HepG2 (cell line): Measurements from ENCODE around the gene DPP6. TPM values are rescaled to one million over a fixed set of nuclear protein-coding genes. Genes with fewer than 3 reads are reported as not detected.

Experiments used
- ATAC-seq: fragments of 200-7000 bp; cut with Tn5 transposase; 3 replicates; pipeline ENCODE4 v1.9.1; 2020; ENCODE audit warnings: mild to moderate bottlenecking, moderate library complexity
- BruUV-seq: library from RNA; stranded (reverse); fragments of 400-500 nt; replicated peaks from 2 replicates; lab custom pipeline; 2021; lab: Mats Ljungman, UMichigan
- CTCF ChIA-PET: fragments of 300-600 bp; formaldehyde crosslinking; extraction: SDS; loops from one replicate; lab custom pipeline; 2021; ENCODE audit warnings: low total read pairs, inconsistent platforms, low intra/inter-chr PET ratio; lab: Yijun Ruan, JAX
- POLR2A ChIA-PET: fragments of 350-600 bp; sonication (Branson Sonifier 250); formaldehyde crosslinking; loops from one replicate; lab custom pipeline; 2020; ENCODE audit warnings: antibody characterized with exemption, inconsistent platforms; lab: Yijun Ruan, JAX
- DNase-seq: peaks from one replicate; pipeline ENCODE4 v3.0.0-alpha.2; 2015; ENCODE audit warnings: low spot score
- FAIRE-seq: peaks from 3 replicates; lab custom pipeline; 2011; peaks lifted over from hg19 to GRCh38; lab: Jason Lieb, UNC
- H2AFZ ChIP-seq: one replicate; pipeline ENCODE4 v1.6.1; 2011; ENCODE audit warnings: low read length, inconsistent platforms
- H3K27ac ChIP-seq: fragments of 300-600 bp; 3 replicates; pipeline ENCODE4 v1.8.0; 2011; ENCODE audit warnings: mixed run types, mild to moderate bottlenecking, mixed read lengths, low read length, inconsistent platforms; ENCODE audit not compliant: insufficient read depth; ENCODE audit errors: extremely low read length
- H3K27me3 ChIP-seq, 2 experiments: fragments of 200-600 bp in 1 of 2; 2 replicates in 1 of 2; 3 replicates in 1 of 2; pipeline versions ENCODE4 v1.6.0 to v1.8.0; 2011; ENCODE audit warnings: low read length in 2 of 2, mild to moderate bottlenecking in 2 of 2, moderate library complexity in 2 of 2, inconsistent platforms in 1 of 2; ENCODE audit not compliant: insufficient read depth in 2 of 2, control insufficient read depth in 1 of 2
- H3K36me3 ChIP-seq, 2 experiments: fragments of 200-600 bp in 1 of 2; replicated peaks in 1 of 2; 2 replicates in 1 of 2; 3 replicates in 1 of 2; pipeline versions ENCODE4 v1.5.1 to v1.8.0; 2011; ENCODE audit warnings: low read length in 2 of 2, inconsistent platforms in 1 of 2; ENCODE audit not compliant: insufficient read depth in 2 of 2, control insufficient read depth in 1 of 2
- H3K4me1 ChIP-seq: 2 replicates; pipeline ENCODE4 v1.5.1; 2012; ENCODE audit warnings: low read length, inconsistent platforms; ENCODE audit not compliant: insufficient read depth
- H3K4me2 ChIP-seq: 2 replicates; pipeline ENCODE4 v1.6.0; 2011; ENCODE audit warnings: low read depth, low read length, inconsistent platforms
- H3K4me3 ChIP-seq, 3 experiments: fragments of 200-600 bp in 1 of 3; sonication (generic), shearing (Covaris generic) in 1 of 3; replicated peaks in 1 of 3; 2 replicates each; pipeline ENCODE4 v1.5.1; 2011 to 2016; ENCODE audit warnings: low read length in 3 of 3, inconsistent platforms in 2 of 3, low read depth in 2 of 3, mild to moderate bottlenecking in 2 of 3, control low read depth in 1 of 3, mixed read lengths in 1 of 3; ENCODE audit not compliant: insufficient read depth in 1 of 3
- H3K79me2 ChIP-seq: one replicate; pipeline ENCODE4 v1.6.1; 2011; ENCODE audit warnings: low read length, inconsistent platforms; ENCODE audit not compliant: insufficient read depth
- H3K9ac ChIP-seq: 2 replicates; pipeline ENCODE4 v1.6.0; 2011; ENCODE audit warnings: mild to moderate bottlenecking, low read depth, low read length, inconsistent platforms; ENCODE audit not compliant: insufficient read depth
- H3K9me3 ChIP-seq: 2 replicates; pipeline ENCODE4 v1.5.1; 2012; ENCODE audit warnings: mild to moderate bottlenecking, low read length
- H4K20me1 ChIP-seq: 2 replicates; pipeline ENCODE4 v1.6.0; 2011; ENCODE audit warnings: inconsistent platforms, mild to moderate bottlenecking, low read length, moderate library complexity; ENCODE audit not compliant: insufficient read depth
- NR2C2 ChIP-seq: sonication (generic); formaldehyde crosslinking; IDR thresholded peaks from 2 replicates; pipeline ENCODE4 v1.4.0; 2020; ENCODE audit warnings: missing genetic modification reagents, mild to moderate bottlenecking, moderate library complexity, borderline replicate concordance
- STAG1 ChIP-seq: sonication (generic); formaldehyde crosslinking; IDR thresholded peaks from 2 replicates; pipeline ENCODE4 v1.4.0; 2020; ENCODE audit warnings: missing genetic modification reagents
- WGBS: methylation state at CpG from one replicate; pipeline ENCODE4 v1.1.6; 2017; ENCODE audit warnings: low lambda C conversion rate; 5-methylcytosine and 5-hydroxymethylcytosine counted together
- in situ Hi-C: cut with HindIII; loops from 2 replicates; pipeline ENCODE4 v1.10.0; 2017; ENCODE audit warnings: low pct_unique_long_range_greater_than_20kb; ENCODE audit not compliant: extremely low pct_ligation_motif_present
- intact Hi-C: fragments of 100-400 bp; cut with micrococcal nuclease; formaldehyde crosslinking; loops from one replicate; pipeline ENCODE4 v1.10.0; 2022; ENCODE audit not compliant: unreplicated experiment
- polyA plus RNA-seq, 8 experiments: library from polyadenylated mRNA; depleted of rRNA in 3 of 8; stranded (reverse) in 7 of 8; unstranded in 1 of 8; fragments of >200 nt; fragmentation: Illumina TruSeq in 4 of 8; extraction: Trizol in 4 of 8; gene quantifications; 2 replicates each; pipeline versions ENCODE4 v1.2.1 to v1.2.3, GENCODE V29; 2011 to 2016; ENCODE audit warnings: low read depth in 4 of 8, missing spikeins in 1 of 8, mixed read lengths in 1 of 8; ENCODE audit not compliant: insufficient read depth in 1 of 8
- total RNA-seq, 5 experiments: library from RNA; depleted of rRNA; stranded (reverse); fragments of >200 nt; fragmentation: Illumina TruSeq; extraction: Trizol; gene quantifications; 2 replicates each; pipeline ENCODE4 v1.2.3, GENCODE V29; 2016; ENCODE audit warnings: low read depth in 1 of 5
- TF ChIP-seq, protein P1 (sequence below): sonication (generic); formaldehyde crosslinking; IDR thresholded peaks from 2 replicates; pipeline ENCODE4 v1.5.0; 2020; ENCODE audit warnings: mild to moderate bottlenecking, missing genetic modification reagents, moderate library complexity
- TF ChIP-seq, protein P2 (sequence below), 2 experiments: sonication (generic) in 1 of 2; formaldehyde crosslinking in 1 of 2; IDR thresholded peaks; 2 replicates each; pipeline versions ENCODE4 v1.6.1 to v1.9.0; 2014 to 2022; ENCODE audit warnings: antibody characterized with exemption in 1 of 2, borderline replicate concordance in 1 of 2, inconsistent platforms in 1 of 2, low read depth in 1 of 2, missing genetic modification reagents in 1 of 2

The DPP6 gene
- total and polyA plus RNA-seq, 2 of the 13 experiments (the other 11 are each of a cell fraction or from before 2014, with no cell fraction given): not detected

DNA sequence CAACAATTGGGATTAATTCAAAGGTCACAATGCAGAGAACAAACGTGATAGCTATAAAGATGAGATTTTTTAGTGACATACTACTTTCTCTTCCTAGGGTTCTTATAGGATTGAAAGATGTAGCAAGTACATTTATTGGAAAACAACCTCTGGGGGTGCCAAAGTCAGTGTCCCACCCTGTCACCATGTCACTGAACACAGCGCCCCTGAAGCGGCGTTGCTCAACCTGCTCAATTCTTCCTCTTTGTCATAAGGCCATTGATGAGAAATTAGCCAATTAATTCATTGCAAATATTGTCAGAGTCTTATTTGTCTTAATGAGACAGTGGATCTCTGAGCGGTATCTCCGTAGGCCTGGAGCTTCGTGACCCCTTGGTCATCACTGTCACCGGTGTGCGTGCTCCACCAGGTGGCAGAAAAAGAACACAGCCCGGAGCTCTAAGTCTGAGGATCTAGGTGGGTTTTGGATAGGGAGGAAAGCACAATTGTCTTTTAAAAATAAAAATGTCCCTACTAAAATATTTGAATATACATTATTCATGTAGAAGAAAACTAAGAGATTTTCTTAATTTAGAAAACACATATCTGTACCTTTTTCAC is 588.2 kb downstream of the DPP6 start:
- Histone ChIP-seq H3K4me1 (no peaks in the 10 kb centered on the region), H3K27ac (no peak overlapping the region), H3K4me3 (no peak overlapping the region), H3K79me2 (no peaks in the 10 kb centered on the region), H3K4me2 (no peak overlapping the region), H3K36me3 (no peaks in the 10 kb centered on the region), H2AFZ (no peak overlapping the region), H3K27me3 (peaks cover 0 to 20% of the 10 kb centered on the region in 2 experiments; a peak in 3 of 5 replicates), H3K9ac (no peak overlapping the region), H3K9me3 (no peaks in the 10 kb centered on the region), H4K20me1 (no peaks in the 10 kb centered on the region)
- DNase-seq: peak; percentile 21
- peak; percentile 66 for FAIRE-seq
- in situ Hi-C loops: no loop called here
- ChIA-PET POLR2A (no interaction called here), CTCF (no interaction called here)
- TF ChIP-seq, protein P1, sequence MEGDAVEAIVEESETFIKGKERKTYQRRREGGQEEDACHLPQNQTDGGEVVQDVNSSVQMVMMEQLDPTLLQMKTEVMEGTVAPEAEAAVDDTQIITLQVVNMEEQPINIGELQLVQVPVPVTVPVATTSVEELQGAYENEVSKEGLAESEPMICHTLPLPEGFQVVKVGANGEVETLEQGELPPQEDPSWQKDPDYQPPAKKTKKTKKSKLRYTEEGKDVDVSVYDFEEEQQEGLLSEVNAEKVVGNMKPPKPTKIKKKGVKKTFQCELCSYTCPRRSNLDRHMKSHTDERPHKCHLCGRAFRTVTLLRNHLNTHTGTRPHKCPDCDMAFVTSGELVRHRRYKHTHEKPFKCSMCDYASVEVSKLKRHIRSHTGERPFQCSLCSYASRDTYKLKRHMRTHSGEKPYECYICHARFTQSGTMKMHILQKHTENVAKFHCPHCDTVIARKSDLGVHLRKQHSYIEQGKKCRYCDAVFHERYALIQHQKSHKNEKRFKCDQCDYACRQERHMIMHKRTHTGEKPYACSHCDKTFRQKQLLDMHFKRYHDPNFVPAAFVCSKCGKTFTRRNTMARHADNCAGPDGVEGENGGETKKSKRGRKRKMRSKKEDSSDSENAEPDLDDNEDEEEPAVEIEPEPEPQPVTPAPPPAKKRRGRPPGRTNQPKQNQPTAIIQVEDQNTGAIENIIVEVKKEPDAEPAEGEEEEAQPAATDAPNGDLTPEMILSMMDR (CRISPR knock-in tag): peak; percentile 71
- TF ChIP-seq NR2C2 (CRISPR knock-in tag): no peak
- TF ChIP-seq STAG1 (CRISPR knock-in tag): peak; percentile 70
- TF ChIP-seq, protein P2, sequence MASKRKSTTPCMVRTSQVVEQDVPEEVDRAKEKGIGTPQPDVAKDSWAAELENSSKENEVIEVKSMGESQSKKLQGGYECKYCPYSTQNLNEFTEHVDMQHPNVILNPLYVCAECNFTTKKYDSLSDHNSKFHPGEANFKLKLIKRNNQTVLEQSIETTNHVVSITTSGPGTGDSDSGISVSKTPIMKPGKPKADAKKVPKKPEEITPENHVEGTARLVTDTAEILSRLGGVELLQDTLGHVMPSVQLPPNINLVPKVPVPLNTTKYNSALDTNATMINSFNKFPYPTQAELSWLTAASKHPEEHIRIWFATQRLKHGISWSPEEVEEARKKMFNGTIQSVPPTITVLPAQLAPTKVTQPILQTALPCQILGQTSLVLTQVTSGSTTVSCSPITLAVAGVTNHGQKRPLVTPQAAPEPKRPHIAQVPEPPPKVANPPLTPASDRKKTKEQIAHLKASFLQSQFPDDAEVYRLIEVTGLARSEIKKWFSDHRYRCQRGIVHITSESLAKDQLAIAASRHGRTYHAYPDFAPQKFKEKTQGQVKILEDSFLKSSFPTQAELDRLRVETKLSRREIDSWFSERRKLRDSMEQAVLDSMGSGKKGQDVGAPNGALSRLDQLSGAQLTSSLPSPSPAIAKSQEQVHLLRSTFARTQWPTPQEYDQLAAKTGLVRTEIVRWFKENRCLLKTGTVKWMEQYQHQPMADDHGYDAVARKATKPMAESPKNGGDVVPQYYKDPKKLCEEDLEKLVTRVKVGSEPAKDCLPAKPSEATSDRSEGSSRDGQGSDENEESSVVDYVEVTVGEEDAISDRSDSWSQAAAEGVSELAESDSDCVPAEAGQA (IDR thresholded peaks at IDR 0.05; ENCODE audit: low read depth): no peak
- TF ChIP-seq, protein P2 (CRISPR knock-in tag; IDR thresholded peaks at IDR 0.05; ENCODE audit: borderline replicate concordance): no peak
- intact Hi-C loops: no loop called here
- peak; percentile 91 for ATAC-seq
- BruUV-seq: no TSS peak
- 4% methylated on average over 10 of the region's 10 CpGs for WGBS
